Suprapubic skin (tissue), 4 donors: Measurements from ENCODE around the gene TAGLN3. TPM values are rescaled to one million over a fixed set of nuclear protein-coding genes. Genes with fewer than 3 reads are reported as not detected.

Source experiments
- DNase-seq, 2 donors: peaks; one replicate each; pipeline ENCODE4 v3.0.0-alpha.2; 2019; ENCODE audit warnings: low spot score in 2 of 2
- H3K27ac ChIP-seq: fragments of 200-600 bp; sonication (generic); one replicate; pipeline ENCODE4 v1.5.1; 2019
- H3K27me3 ChIP-seq: fragments of 200-600 bp; sonication (generic); one replicate; pipeline ENCODE4 v1.5.1; 2019
- H3K36me3 ChIP-seq: fragments of 200-600 bp; sonication (generic); one replicate; pipeline ENCODE4 v1.5.1; 2019
- H3K4me1 ChIP-seq: fragments of 200-600 bp; sonication (generic); one replicate; pipeline ENCODE4 v1.5.1; 2019
- H3K4me3 ChIP-seq: fragments of 200-600 bp; sonication (generic); one replicate; pipeline ENCODE4 v1.5.1; 2019; ENCODE audit warnings: mild to moderate bottlenecking
- H3K9me3 ChIP-seq: fragments of 200-600 bp; sonication (generic); one replicate; pipeline ENCODE4 v1.5.1; 2019
- EP300 ChIP-seq: sonication (generic); formaldehyde crosslinking; IDR thresholded peaks from one replicate; pipeline ENCODE4 v1.6.1; 2017; ENCODE audit warnings: antibody characterized with exemption
- POLR2A ChIP-seq, 2 donors: fragments of 450-650 bp; IDR thresholded peaks; one replicate each; pipeline ENCODE4 v1.6.1; 2017; ENCODE audit warnings: antibody characterized with exemption in 2 of 2, mild to moderate bottlenecking in 2 of 2, moderate library complexity in 2 of 2
- POLR2AphosphoS5 ChIP-seq, 3 donors: sonication (generic); formaldehyde crosslinking; IDR thresholded peaks; one replicate each; pipeline ENCODE4 v1.6.1; 2017; ENCODE audit warnings: antibody characterized with exemption in 3 of 3
- WGBS: methylation state at CpG from one replicate; pipeline ENCODE4 v1.1.5; 2018; 5-methylcytosine and 5-hydroxymethylcytosine counted together
- total RNA-seq, 4 donors: library from RNA; depleted of rRNA; stranded (reverse); fragments of >200 nt; gene quantifications; one replicate each; pipeline ENCODE4 v1.1.0, GENCODE V29; 2016
- TF ChIP-seq, protein P1 (sequence below), 2 donors: fragments of 200-600 bp in 1 of 2; fragments of 450-650 bp in 1 of 2; sonication (generic) in 1 of 2; IDR thresholded peaks; one replicate each; pipeline ENCODE4 v1.5.1; 2016 to 2019; ENCODE audit warnings: antibody characterized with exemption in 2 of 2, mild to moderate bottlenecking in 1 of 2, moderate library complexity in 1 of 2

TAGLN3 gene
- total RNA-seq, 4 donors from 2014 or later: 0.60 to 0.98 TPM; not detected in 2

DNA sequence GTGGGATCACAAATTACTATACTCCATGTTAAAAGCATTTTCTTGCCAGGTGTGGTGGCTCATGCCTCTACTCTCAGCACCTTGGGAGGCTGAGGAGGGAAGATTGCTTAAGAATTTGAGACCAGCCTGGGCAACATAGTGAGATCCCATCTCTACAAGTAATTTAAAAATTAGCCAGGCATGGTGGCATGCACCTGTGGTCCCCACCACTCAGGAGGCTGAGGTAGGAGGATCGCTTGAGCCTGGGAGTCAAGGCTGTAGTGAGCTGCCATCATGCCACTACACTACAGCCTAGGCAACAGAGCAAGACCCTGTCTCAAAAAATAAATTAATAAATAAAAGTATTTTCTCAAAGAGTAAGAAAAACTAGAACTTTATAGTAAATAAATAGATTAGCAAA is 42.8 kb upstream of the TAGLN3 start:
- Histone ChIP-seq H3K4me1 (no peaks in the 10 kb centered on the region), H3K27ac (no peak overlapping the region), H3K36me3 (peaks cover 6% of the 10 kb centered on the region), H3K27me3 (no peaks in the 10 kb centered on the region), H3K9me3 (no peaks in the 10 kb centered on the region), H3K4me3 (no peak overlapping the region)
- no peak for DNase-seq
- TF ChIP-seq POLR2A (IDR thresholded peaks at IDR 0.05) (no peak), POLR2AphosphoS5 (IDR thresholded peaks at IDR 0.05) (no peak)
- TF ChIP-seq, protein P1, sequence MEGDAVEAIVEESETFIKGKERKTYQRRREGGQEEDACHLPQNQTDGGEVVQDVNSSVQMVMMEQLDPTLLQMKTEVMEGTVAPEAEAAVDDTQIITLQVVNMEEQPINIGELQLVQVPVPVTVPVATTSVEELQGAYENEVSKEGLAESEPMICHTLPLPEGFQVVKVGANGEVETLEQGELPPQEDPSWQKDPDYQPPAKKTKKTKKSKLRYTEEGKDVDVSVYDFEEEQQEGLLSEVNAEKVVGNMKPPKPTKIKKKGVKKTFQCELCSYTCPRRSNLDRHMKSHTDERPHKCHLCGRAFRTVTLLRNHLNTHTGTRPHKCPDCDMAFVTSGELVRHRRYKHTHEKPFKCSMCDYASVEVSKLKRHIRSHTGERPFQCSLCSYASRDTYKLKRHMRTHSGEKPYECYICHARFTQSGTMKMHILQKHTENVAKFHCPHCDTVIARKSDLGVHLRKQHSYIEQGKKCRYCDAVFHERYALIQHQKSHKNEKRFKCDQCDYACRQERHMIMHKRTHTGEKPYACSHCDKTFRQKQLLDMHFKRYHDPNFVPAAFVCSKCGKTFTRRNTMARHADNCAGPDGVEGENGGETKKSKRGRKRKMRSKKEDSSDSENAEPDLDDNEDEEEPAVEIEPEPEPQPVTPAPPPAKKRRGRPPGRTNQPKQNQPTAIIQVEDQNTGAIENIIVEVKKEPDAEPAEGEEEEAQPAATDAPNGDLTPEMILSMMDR (IDR thresholded peaks at IDR 0.05): no peak
- WGBS: 92% methylated on average over 1 of the region's 1 CpG

DNA sequence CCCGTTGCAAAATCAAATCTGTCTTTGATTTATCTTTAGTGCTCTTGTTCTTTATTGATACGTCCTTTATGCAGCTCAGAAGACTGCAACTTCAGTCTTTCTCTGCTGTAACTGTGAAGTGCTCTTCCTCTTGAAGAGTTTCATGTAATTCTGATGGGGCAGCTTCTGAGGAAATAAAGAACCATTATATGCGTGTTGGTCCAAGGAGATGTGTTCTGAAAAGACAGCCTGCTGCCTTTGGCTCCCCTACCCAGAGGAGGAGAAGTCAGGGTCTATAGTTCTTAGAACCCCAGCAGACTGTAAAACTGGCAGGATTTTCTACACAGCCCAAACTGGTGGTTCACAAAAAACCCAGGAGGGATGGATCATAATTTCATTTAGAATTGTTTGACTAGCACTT is 42.3 kb upstream of the TAGLN3 start:
- no peaks in the 10 kb centered on the region for H3K27me3 ChIP-seq
- no peaks in the 10 kb centered on the region for H3K4me1 ChIP-seq
- peaks cover 6% of the 10 kb centered on the region for H3K36me3 ChIP-seq
- 78% methylated on average over 3 of the region's 3 CpGs for WGBS
- TF ChIP-seq POLR2AphosphoS5 (IDR thresholded peaks at IDR 0.05) (no peak), EP300 (no peak)
- TF ChIP-seq, protein P1 (IDR thresholded peaks at IDR 0.05): no peak
- H3K9me3 ChIP-seq: no peaks in the 10 kb centered on the region
- H3K4me3 ChIP-seq: no peak overlapping the region
- no peak overlapping the region for H3K27ac ChIP-seq
- DNase-seq: no peak

DNA sequence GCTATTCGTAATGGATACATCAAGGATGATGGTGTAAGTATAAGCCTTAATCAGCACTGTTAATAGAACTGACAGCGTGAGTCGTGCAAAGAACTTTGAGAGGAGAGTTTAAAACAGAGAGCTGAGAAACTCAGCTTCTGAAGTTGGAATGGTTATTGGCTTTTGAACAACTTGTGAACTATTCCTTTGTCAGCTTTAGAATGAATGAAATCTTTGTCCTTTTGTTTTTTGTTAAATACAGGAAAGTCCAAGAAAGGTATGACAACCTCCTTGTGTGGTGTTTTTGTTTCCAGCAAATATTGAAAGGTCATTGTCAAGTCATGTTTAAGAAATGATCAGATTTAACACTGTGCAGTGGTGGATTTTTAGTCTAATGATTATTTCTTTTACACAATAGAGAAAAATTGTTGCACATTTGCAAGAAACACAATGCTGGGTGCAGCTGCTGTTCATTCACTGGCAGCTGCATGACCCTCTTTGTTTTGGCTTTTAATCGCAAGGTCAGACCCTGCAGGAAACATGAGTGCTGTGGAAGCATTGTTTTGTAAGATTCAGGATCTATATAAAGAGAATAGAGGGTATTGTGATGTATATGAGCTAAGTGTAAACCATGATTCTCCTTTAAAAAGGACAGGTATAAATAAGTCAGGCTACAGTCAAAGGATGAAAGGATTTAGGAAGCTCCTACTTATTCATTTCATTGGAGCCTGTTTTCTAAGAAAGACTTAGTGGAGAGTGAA is 41.6 kb upstream of the TAGLN3 start:
- peaks cover 6% of the 10 kb centered on the region for H3K36me3 ChIP-seq
- no peak overlapping the region for H3K27ac ChIP-seq
- H3K27me3 ChIP-seq: no peaks in the 10 kb centered on the region
- H3K4me1 ChIP-seq: no peaks in the 10 kb centered on the region
- no peak for DNase-seq
- no peak overlapping the region for H3K4me3 ChIP-seq
- no peaks in the 10 kb centered on the region for H3K9me3 ChIP-seq
- WGBS: 80% methylated on average over 4 of the region's 4 CpGs
- no peak for TF ChIP-seq POLR2A (IDR thresholded peaks at IDR 0.05)
- no peak for TF ChIP-seq POLR2AphosphoS5 (IDR thresholded peaks at IDR 0.05)
- TF ChIP-seq EP300: no peak
- TF ChIP-seq, protein P1 (IDR thresholded peaks at IDR 0.05): no peak

DNA sequence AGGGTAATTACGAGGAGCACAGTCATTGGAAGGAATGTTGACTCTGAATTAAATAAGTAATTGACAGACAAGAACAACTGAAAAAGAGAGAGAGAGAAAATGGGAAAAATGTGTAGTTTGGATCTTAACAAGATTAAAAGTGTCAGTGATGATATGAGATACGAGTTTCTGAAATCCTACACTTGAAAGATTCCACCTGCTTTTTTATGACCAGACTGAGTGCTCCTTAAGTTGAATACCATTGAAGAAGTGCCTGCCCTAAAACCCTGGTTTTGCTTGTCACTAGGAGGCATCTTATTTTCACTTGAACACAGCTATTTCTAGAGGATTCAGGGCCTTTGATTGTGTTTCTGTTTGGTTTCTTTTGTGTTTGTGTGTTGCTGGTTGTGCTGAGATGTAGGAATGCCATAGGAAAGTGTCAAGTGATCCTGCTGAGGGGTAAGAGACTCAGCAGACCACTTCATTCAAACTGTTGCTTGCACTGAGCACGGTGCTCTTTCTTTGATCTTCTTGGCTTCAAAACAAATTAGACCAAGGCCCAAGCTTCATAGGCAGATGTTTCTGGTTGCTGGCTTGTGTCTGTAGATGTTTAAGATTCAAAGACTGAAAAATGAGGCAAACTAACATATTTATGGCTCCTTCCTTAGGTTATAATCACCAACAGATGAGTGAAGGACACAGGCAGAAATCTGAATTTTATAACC is 37.1 kb upstream of the TAGLN3 start:
- no peaks in the 10 kb centered on the region for H3K27me3 ChIP-seq
- no peaks in the 10 kb centered on the region for H3K9me3 ChIP-seq
- no peaks in the 10 kb centered on the region for H3K4me1 ChIP-seq
- WGBS: 77% methylated on average over 3 of the region's 3 CpGs
- H3K4me3 ChIP-seq: no peak overlapping the region
- DNase-seq: no peak
- TF ChIP-seq, protein P1 (IDR thresholded peaks at IDR 0.05): no peak
- TF ChIP-seq POLR2AphosphoS5 (IDR thresholded peaks at IDR 0.05): no peak
- TF ChIP-seq EP300: no peak
- no peak for TF ChIP-seq POLR2A (IDR thresholded peaks at IDR 0.05)
- peaks cover 4% of the 10 kb centered on the region for H3K36me3 ChIP-seq
- no peak overlapping the region for H3K27ac ChIP-seq

DNA sequence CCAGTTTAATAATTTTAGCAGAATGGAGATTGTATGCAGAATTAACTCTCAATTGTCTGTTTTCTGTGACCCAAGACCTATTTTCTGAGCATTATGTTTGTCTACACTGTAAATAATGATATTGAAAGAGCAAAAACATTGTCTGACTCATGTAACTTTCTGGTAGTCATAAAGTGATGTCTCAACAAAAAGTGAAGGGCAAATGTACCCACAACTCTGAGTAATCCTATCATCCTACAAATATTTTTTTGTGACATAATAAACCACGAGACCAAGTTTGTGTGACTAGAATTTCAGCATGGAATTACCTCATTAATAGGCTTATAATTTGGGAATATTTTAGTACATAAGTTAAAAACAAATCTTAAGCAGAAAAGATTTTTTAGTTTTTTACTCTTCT is 35.3 kb upstream of the TAGLN3 start:
- 67% methylated on average over 1 of the region's 1 CpG for WGBS
- TF ChIP-seq POLR2AphosphoS5 (IDR thresholded peaks at IDR 0.05) (no peak), POLR2A (IDR thresholded peaks at IDR 0.05) (no peak), EP300 (no peak)
- TF ChIP-seq, protein P1 (IDR thresholded peaks at IDR 0.05): no peak
- no peak for DNase-seq

More for the DNA sequence above, 35.3 kb upstream of the TAGLN3 start:
- Histone ChIP-seq H3K4me1 (peaks cover 7% of the 10 kb centered on the region), H3K27me3 (no peaks in the 10 kb centered on the region), H3K27ac (no peak overlapping the region), H3K4me3 (no peak overlapping the region), H3K9me3 (no peaks in the 10 kb centered on the region), H3K36me3 (peaks cover 4% of the 10 kb centered on the region)
